Thoracic aorta (tissue), 2 donors: ENCODE data around the gene AK8. TPM values are rescaled to one million over a fixed set of nuclear protein-coding genes. Genes with fewer than 3 reads are reported as not detected.

Source experiments
- ATAC-seq: fragments of 150-250 bp; one replicate; pipeline ENCODE4 v1.8.0; 2017; ENCODE audit warnings: low read depth; ENCODE audit not compliant: insufficient number of reproducible peaks, low FRiP score
- DNase-seq: peaks from one replicate; pipeline ENCODE4 v3.0.0-alpha.2; 2020; ENCODE audit warnings: low spot score
- H3K27ac ChIP-seq, 2 donors: fragments of 200-600 bp; sonication (generic); 1 replicate in 1 of 2; 2 replicates in 1 of 2; pipeline ENCODE4 v1.5.1; 2016; ENCODE audit warnings: mild to moderate bottlenecking in 2 of 2, moderate library complexity in 2 of 2
- H3K27me3 ChIP-seq: fragments of 200-600 bp; sonication (generic); replicated peaks from 2 replicates; pipeline ENCODE4 v1.6.0; 2016; ENCODE audit warnings: mild to moderate bottlenecking; ENCODE audit not compliant: insufficient read depth
- H3K36me3 ChIP-seq: fragments of 200-600 bp; sonication (generic); one replicate; pipeline ENCODE4 v1.5.1; 2016
- H3K4me1 ChIP-seq, 2 donors: fragments of 200-600 bp; sonication (generic); 1 replicate in 1 of 2; 2 replicates in 1 of 2; pipeline versions ENCODE4 v1.5.1 to v1.6.0; 2016; ENCODE audit warnings: low read depth in 2 of 2, mild to moderate bottlenecking in 1 of 2; ENCODE audit not compliant: control insufficient read depth in 1 of 2
- H3K4me3 ChIP-seq: fragments of 200-600 bp; sonication (generic); 2 replicates; pipeline ENCODE4 v1.5.1; 2016; ENCODE audit warnings: mild to moderate bottlenecking
- H3K9me3 ChIP-seq: fragments of 200-600 bp; sonication (generic); 2 replicates; pipeline ENCODE4 v1.5.1; 2016
- total RNA-seq, 2 donors: library from RNA; depleted of rRNA; stranded (reverse); fragments of >200 nt; gene quantifications; one replicate each; pipeline versions ENCODE4 v1.1.0 to v1.2.3, GENCODE V29; 2016
- TF ChIP-seq, protein P1 (sequence below): fragments of 200-600 bp; sonication (generic); IDR thresholded peaks from one replicate; pipeline ENCODE4 v1.5.1; 2019; ENCODE audit warnings: antibody characterized with exemption

Gene AK8
- total RNA-seq, 2 donors from 2014 or later: 0.42 to 0.54 TPM

GRCh38 chr9:132750668-132751067 lies 127.4 kb downstream of the AK8 start:
- no peak overlapping the region for H3K27ac ChIP-seq
- no peaks in the 10 kb centered on the region for H3K9me3 ChIP-seq
- no peaks in the 10 kb centered on the region for H3K27me3 ChIP-seq
- no peak for ATAC-seq
- H3K36me3 ChIP-seq: no peaks in the 10 kb centered on the region
- no peaks in the 10 kb centered on the region for H3K4me1 ChIP-seq
- DNase-seq: no peak
- TF ChIP-seq, protein P1, sequence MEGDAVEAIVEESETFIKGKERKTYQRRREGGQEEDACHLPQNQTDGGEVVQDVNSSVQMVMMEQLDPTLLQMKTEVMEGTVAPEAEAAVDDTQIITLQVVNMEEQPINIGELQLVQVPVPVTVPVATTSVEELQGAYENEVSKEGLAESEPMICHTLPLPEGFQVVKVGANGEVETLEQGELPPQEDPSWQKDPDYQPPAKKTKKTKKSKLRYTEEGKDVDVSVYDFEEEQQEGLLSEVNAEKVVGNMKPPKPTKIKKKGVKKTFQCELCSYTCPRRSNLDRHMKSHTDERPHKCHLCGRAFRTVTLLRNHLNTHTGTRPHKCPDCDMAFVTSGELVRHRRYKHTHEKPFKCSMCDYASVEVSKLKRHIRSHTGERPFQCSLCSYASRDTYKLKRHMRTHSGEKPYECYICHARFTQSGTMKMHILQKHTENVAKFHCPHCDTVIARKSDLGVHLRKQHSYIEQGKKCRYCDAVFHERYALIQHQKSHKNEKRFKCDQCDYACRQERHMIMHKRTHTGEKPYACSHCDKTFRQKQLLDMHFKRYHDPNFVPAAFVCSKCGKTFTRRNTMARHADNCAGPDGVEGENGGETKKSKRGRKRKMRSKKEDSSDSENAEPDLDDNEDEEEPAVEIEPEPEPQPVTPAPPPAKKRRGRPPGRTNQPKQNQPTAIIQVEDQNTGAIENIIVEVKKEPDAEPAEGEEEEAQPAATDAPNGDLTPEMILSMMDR: no peak
- no peak overlapping the region for H3K4me3 ChIP-seq

GRCh38 chr9:132749306-132749705 lies 128.8 kb downstream of the AK8 start:
- Histone ChIP-seq H3K4me3 (no peak overlapping the region), H3K4me1 (no peaks in the 10 kb centered on the region), H3K27ac (no peak overlapping the region), H3K27me3 (peaks cover 2% of the 10 kb centered on the region), H3K36me3 (no peaks in the 10 kb centered on the region), H3K9me3 (no peaks in the 10 kb centered on the region)
- DNase-seq (no peak), ATAC-seq (no peak)
- TF ChIP-seq, protein P1: no peak

GRCh38 chr9:132748450-132748849 lies 129.6 kb downstream of the AK8 start:
- ATAC-seq (no peak), DNase-seq (no peak)
- TF ChIP-seq, protein P1: no peak

GRCh38 chr9:132745756-132746709 lies 132.1 kb downstream of the AK8 start:
- ATAC-seq (no peak), DNase-seq (no peak)
- TF ChIP-seq, protein P1: no peak
- no peak overlapping the region for H3K4me3 ChIP-seq
- no peak overlapping the region for H3K27ac ChIP-seq
- H3K36me3 ChIP-seq: no peaks in the 10 kb centered on the region
- peaks cover 15% of the 10 kb centered on the region for H3K27me3 ChIP-seq
- H3K9me3 ChIP-seq: no peaks in the 10 kb centered on the region
- no peaks in the 10 kb centered on the region for H3K4me1 ChIP-seq

More at GRCh38 chr9:132748450-132748849, 129.6 kb downstream of the AK8 start:
- Histone ChIP-seq H3K27me3 (peaks cover 11% of the 10 kb centered on the region), H3K36me3 (no peaks in the 10 kb centered on the region), H3K4me1 (no peaks in the 10 kb centered on the region), H3K4me3 (no peak overlapping the region), H3K9me3 (no peaks in the 10 kb centered on the region), H3K27ac (no peak overlapping the region)

DNA sequence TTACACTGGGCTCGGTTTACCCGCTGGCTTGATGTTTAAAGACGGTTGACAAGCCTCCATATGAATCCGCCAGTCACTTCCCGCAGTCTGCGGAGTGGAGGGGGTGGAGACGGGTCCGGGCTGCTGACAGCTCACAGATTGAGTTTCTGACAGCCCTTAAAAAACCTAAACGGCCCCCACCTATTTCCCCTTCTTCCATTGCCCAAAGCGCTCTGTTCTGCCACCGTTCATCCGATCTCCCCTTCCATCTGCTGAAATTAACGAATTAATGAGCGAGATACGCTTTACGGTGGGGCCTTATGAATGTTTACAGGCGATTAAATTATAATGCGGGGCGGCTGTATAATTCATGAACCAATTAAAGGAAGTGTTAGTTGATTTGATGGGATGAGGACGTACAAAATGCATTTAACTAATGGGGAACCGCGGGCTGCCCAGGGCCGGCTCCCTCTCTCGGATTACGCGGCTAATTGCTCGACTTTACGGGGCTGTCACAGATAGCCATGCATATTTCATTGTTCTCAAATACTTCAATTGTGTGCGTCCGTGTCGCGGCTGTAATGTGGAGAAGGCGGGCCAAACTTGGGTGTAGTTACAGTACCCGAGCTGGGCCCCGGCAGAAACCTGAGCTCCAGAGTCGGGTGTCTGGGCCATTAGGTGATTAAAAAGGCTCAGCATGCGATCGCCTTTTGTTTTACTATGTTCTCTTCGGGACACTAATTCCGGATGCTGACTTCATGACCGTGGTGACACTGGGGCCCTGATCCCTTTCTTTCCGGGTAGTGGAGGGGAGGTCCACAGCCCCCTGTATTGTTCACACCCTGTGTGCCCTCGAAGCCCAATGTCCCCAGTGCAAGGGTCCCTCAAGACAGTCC lies 133.0 kb downstream of the AK8 start:
- H3K9me3 ChIP-seq: no peaks in the 10 kb centered on the region
- no peak for ATAC-seq
- peaks cover 15% of the 10 kb centered on the region for H3K27me3 ChIP-seq
- no peaks in the 10 kb centered on the region for H3K36me3 ChIP-seq
- no peaks in the 10 kb centered on the region for H3K4me1 ChIP-seq
- H3K4me3 ChIP-seq: no peak overlapping the region
- H3K27ac ChIP-seq: no peak overlapping the region
- TF ChIP-seq, protein P1: no peak
- DNase-seq: no peak
